Testis (tissue), 3 donors: ENCODE data around the gene ZNF559. TPM values are rescaled to one million over a fixed set of nuclear protein-coding genes. Genes with fewer than 3 reads are reported as not detected.

Experiments used
- DNase-seq: peaks from one replicate; pipeline ENCODE4 v3.0.0-alpha.2; 2019
- H3K27ac ChIP-seq, 2 donors: fragments of 200-600 bp; sonication (generic); one replicate each; pipeline ENCODE4 v1.5.1; 2019
- H3K27me3 ChIP-seq: fragments of 200-600 bp; sonication (generic); one replicate; pipeline ENCODE4 v1.5.1; 2019
- H3K36me3 ChIP-seq: fragments of 200-600 bp; sonication (generic); one replicate; pipeline ENCODE4 v1.5.1; 2017; ENCODE audit warnings: low read depth; ENCODE audit errors: missing control alignments
- H3K4me1 ChIP-seq: fragments of 200-600 bp; sonication (generic); one replicate; pipeline ENCODE4 v1.5.1; 2019
- H3K4me3 ChIP-seq, 2 donors: fragments of 200-600 bp; sonication (generic); one replicate each; pipeline ENCODE4 v1.5.1; 2017 to 2019
- H3K9me3 ChIP-seq: fragments of 200-600 bp; sonication (generic); one replicate; pipeline ENCODE4 v1.5.1; 2017
- POLR2A ChIP-seq: fragments of 450-650 bp; IDR thresholded peaks from one replicate; pipeline ENCODE4 v1.6.1; 2017; ENCODE audit warnings: antibody characterized with exemption, mild to moderate bottlenecking, moderate library complexity
- WGBS, 2 donors: methylation state at CpG; one replicate each; pipeline ENCODE4 v1.1.5; 2018; 5-methylcytosine and 5-hydroxymethylcytosine counted together
- intact Hi-C: fragments of 100-400 bp; cut with DNase I; formaldehyde crosslinking; loops from one replicate; pipeline ENCODE4 v1.15.1; 2023; ENCODE audit warnings: low total_unique reads
- polyA plus RNA-seq: library from polyadenylated mRNA; stranded (reverse); fragments of 350-450 nt; fragmentation: Illumina TruSeq; extraction: RNeasy Lipid Tissue Mini Kit (QIAGEN cat#74804); gene quantifications from one replicate; pipeline ENCODE4 v1.2.3, GENCODE V29; 2014; ENCODE audit warnings: low read depth, low replicate concordance; ENCODE audit not compliant: insufficient read depth
- total RNA-seq, 2 donors: library from RNA; depleted of rRNA; stranded (reverse); fragments of >200 nt; gene quantifications; one replicate each; pipeline ENCODE4 v1.2.3, GENCODE V29; 2016
- TF ChIP-seq, protein P1 (sequence below), 3 experiments: fragments of 450-650 bp in 2 of 3; fragments of 200-600 bp in 1 of 3; sonication (generic) in 1 of 3; IDR thresholded peaks; one replicate each; pipeline ENCODE4 v1.5.1; 2016 to 2019; ENCODE audit warnings: antibody characterized with exemption in 3 of 3, mild to moderate bottlenecking in 2 of 3, moderate library complexity in 1 of 3

Gene ZNF559
- total and polyA plus RNA-seq, 3 donors from 2014 or later = 15.4 to 49.7 (median 48.4) TPM

DNA sequence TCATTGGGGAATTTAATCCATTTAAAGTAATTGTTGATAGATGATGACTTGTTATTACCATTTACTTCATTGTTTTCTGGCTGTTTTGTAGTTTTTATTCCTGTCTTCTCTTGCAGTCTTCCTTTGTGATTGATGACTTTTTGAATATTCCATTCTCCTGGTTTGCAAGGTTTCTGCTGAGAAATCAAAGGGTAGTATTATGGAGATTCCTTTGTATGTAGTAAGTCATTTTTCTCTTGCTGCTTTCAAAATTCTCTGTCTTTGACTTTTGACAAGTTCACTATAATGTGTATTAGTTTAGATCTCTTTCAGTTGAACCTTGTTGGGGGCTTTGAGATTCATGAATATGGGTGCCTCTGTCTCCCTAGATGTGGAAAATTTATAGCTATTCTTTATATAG is 6.0 kb downstream of the ZNF559 start:
- H3K36me3 ChIP-seq = no peaks in the 10 kb centered on the region

DNA sequence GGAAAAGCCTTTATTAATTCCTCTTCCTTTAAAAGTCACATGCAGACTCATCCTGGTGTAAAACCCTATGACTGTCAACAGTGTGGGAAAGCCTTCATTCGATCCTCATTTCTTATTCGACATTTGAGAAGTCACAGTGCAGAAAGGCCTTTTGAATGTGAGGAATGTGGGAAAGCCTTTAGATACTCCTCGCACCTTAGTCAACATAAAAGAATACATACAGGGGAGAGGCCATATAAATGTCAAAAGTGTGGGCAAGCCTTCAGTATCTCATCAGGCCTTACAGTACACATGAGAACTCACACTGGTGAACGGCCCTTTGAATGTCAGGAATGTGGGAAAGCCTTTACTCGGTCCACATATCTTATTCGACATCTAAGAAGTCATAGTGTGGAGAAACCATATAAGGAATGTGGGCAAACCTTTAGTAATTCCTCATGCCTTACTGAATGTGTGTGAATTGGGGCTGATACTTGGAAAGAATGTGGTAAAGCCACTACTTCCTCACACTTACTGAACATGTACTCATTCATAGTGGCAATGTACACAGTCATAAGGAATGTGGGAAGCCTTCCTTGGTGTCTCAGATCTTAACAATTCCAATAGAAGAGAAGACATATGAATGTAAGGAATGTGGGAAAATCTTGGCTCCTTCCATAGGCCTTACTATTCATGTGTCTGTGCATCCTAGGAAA is 18.8 kb downstream of the ZNF559 start:
- WGBS, 2 donors = 97 to 99% methylated on average over 6 of the region's 6 CpGs
- no peak for TF ChIP-seq POLR2A
- TF ChIP-seq, protein P1, sequence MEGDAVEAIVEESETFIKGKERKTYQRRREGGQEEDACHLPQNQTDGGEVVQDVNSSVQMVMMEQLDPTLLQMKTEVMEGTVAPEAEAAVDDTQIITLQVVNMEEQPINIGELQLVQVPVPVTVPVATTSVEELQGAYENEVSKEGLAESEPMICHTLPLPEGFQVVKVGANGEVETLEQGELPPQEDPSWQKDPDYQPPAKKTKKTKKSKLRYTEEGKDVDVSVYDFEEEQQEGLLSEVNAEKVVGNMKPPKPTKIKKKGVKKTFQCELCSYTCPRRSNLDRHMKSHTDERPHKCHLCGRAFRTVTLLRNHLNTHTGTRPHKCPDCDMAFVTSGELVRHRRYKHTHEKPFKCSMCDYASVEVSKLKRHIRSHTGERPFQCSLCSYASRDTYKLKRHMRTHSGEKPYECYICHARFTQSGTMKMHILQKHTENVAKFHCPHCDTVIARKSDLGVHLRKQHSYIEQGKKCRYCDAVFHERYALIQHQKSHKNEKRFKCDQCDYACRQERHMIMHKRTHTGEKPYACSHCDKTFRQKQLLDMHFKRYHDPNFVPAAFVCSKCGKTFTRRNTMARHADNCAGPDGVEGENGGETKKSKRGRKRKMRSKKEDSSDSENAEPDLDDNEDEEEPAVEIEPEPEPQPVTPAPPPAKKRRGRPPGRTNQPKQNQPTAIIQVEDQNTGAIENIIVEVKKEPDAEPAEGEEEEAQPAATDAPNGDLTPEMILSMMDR (IDR thresholded peaks at IDR 0.05) = no peak
- intact Hi-C loops = no loop called here
- Histone ChIP-seq H3K27ac (no peak overlapping the region), H3K27me3 (no peaks in the 10 kb centered on the region), H3K4me3 (no peak overlapping the region), H3K9me3 (no peaks in the 10 kb centered on the region), H3K4me1 (no peaks in the 10 kb centered on the region), H3K36me3 (no peaks in the 10 kb centered on the region)
- DNase-seq = no peak

More for the DNA sequence above, 6.0 kb downstream of the ZNF559 start:
- Histone ChIP-seq H3K4me1 (peaks cover 3% of the 10 kb centered on the region), H3K9me3 (no peaks in the 10 kb centered on the region), H3K27ac (no peak overlapping the region), H3K27me3 (no peaks in the 10 kb centered on the region), H3K4me3 (no peak overlapping the region)
- DNase-seq = no peak
- no peak for TF ChIP-seq POLR2A
- TF ChIP-seq, protein P1 (IDR thresholded peaks at IDR 0.05) = no peak
- intact Hi-C loops = no loop called here

DNA sequence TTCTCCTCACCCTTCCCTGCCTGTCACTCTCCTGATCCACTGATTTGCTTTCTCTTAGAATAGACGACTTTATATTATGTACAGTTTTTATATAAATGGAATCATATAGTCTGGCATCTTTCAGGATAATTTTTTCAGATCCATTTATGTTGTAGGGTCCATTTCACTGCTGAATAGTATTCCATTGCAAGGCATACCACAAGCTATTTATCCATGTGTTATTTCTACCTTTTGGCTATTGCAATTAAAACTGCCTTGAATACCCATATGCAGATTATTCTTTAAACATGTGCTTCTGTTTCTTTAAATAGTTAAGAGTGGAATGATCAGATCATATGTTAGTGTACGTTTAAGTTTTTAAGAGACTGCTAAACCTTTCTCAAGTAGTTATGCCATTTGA is 21.0 kb downstream of the ZNF559 start:
- no peak for DNase-seq
- no peak overlapping the region for H3K4me3 ChIP-seq
- no peaks in the 10 kb centered on the region for H3K4me1 ChIP-seq
- TF ChIP-seq POLR2A = no peak
- TF ChIP-seq, protein P1 (IDR thresholded peaks at IDR 0.05) = no peak
- H3K27me3 ChIP-seq = no peaks in the 10 kb centered on the region
- 95 to 97% methylated on average over 2 of the region's 2 CpGs for WGBS, 2 donors
- H3K9me3 ChIP-seq = no peaks in the 10 kb centered on the region
- intact Hi-C loops = no loop called here
- H3K36me3 ChIP-seq = no peaks in the 10 kb centered on the region
- no peak overlapping the region for H3K27ac ChIP-seq

DNA sequence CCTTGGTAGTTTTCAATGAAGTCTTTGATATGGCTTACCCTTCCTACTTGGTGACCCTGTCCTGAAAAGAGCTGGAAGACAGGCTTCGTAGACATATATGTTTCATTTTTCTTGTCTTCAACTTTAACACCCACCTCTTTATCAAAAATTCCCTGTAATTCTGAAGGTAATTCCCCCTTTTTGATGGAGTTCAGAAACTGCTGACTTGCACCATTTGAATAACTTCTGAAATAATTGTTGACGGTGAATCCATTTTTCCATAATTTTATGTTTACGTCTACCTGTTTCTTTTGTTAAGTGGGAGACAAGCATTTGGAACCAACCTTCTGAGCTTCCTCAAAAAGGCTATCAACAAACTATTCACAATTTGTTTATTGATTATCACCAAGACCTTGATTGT is 24.3 kb downstream of the ZNF559 start:
- H3K27me3 ChIP-seq = no peaks in the 10 kb centered on the region
- H3K36me3 ChIP-seq = no peaks in the 10 kb centered on the region
- H3K9me3 ChIP-seq = no peaks in the 10 kb centered on the region

More for the DNA sequence above, 24.3 kb downstream of the ZNF559 start:
- WGBS, 2 donors = 96 to 97% methylated on average over 3 of the region's 3 CpGs
- Histone ChIP-seq H3K27ac (no peak overlapping the region), H3K4me1 (no peaks in the 10 kb centered on the region), H3K4me3 (no peak overlapping the region)
- DNase-seq = no peak
- TF ChIP-seq POLR2A = no peak
- TF ChIP-seq, protein P1 (IDR thresholded peaks at IDR 0.05) = no peak
- intact Hi-C loops = no loop called here
